ENCODE measurements around the gene EXO1.

GRCh38 chr1:241888232-241888631 lies 40.2 kb downstream of the EXO1 start:
- TF ChIP-seq, protein P1, sequence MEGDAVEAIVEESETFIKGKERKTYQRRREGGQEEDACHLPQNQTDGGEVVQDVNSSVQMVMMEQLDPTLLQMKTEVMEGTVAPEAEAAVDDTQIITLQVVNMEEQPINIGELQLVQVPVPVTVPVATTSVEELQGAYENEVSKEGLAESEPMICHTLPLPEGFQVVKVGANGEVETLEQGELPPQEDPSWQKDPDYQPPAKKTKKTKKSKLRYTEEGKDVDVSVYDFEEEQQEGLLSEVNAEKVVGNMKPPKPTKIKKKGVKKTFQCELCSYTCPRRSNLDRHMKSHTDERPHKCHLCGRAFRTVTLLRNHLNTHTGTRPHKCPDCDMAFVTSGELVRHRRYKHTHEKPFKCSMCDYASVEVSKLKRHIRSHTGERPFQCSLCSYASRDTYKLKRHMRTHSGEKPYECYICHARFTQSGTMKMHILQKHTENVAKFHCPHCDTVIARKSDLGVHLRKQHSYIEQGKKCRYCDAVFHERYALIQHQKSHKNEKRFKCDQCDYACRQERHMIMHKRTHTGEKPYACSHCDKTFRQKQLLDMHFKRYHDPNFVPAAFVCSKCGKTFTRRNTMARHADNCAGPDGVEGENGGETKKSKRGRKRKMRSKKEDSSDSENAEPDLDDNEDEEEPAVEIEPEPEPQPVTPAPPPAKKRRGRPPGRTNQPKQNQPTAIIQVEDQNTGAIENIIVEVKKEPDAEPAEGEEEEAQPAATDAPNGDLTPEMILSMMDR (IDR thresholded peaks at IDR 0.05): no peak
- no peak for TF ChIP-seq POLR2A (IDR thresholded peaks at IDR 0.05)
